PC-9 (cell line): ENCODE results near the gene NELFCD.

Experiments
- EZH2 ChIP-seq: fragments of 200-600 bp; sonication (generic); IDR thresholded peaks from 2 replicates; pipeline ENCODE4 v1.8.0; 2017; ENCODE audit warnings: antibody characterized with exemption, low read depth
- TF ChIP-seq, protein P1 (sequence below): fragments of 200-600 bp; sonication (generic); conservative IDR thresholded peaks from 2 replicates; pipeline ENCODE4 v1.6.1; 2017; ENCODE audit warnings: mixed run types, antibody characterized with exemption, mild to moderate bottlenecking, moderate library complexity

GRCh38 chr20:59040667-59041066 is 59.6 kb downstream of the NELFCD start:
- TF ChIP-seq, protein P1, sequence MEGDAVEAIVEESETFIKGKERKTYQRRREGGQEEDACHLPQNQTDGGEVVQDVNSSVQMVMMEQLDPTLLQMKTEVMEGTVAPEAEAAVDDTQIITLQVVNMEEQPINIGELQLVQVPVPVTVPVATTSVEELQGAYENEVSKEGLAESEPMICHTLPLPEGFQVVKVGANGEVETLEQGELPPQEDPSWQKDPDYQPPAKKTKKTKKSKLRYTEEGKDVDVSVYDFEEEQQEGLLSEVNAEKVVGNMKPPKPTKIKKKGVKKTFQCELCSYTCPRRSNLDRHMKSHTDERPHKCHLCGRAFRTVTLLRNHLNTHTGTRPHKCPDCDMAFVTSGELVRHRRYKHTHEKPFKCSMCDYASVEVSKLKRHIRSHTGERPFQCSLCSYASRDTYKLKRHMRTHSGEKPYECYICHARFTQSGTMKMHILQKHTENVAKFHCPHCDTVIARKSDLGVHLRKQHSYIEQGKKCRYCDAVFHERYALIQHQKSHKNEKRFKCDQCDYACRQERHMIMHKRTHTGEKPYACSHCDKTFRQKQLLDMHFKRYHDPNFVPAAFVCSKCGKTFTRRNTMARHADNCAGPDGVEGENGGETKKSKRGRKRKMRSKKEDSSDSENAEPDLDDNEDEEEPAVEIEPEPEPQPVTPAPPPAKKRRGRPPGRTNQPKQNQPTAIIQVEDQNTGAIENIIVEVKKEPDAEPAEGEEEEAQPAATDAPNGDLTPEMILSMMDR: no peak
- no peak for TF ChIP-seq EZH2
